H1 (cell line): ENCODE measurements around the gene COL17A1. TPM values are rescaled to one million over a fixed set of nuclear protein-coding genes. Genes with fewer than 3 reads are reported as not detected.

Experiments used
- CTCF ChIA-PET: fragments of 300-600 bp; sonication (Branson Sonifier 250); formaldehyde crosslinking; loops from one replicate; lab custom pipeline; 2021; ENCODE audit not compliant: partially characterized antibody; lab: Charles Lee
- POLR2A ChIA-PET: fragments of 300-600 bp; sonication (Branson Sonifier 250); formaldehyde crosslinking; loops from one replicate; lab custom pipeline; 2021; ENCODE audit warnings: inconsistent platforms; ENCODE audit not compliant: partially characterized antibody; lab: Charles Lee
- DNase-seq, 2 experiments: peaks; one replicate each; pipeline versions ENCODE4 v3.0.0 to v3.0.0-alpha.2; 2010 to 2022; ENCODE audit warnings: low spot score in 2 of 2, low read depth in 1 of 2, mixed read lengths in 1 of 2
- FAIRE-seq: peaks from 2 replicates; lab custom pipeline; 2011; peaks lifted over from hg19 to GRCh38; lab: Jason Lieb, UNC
- H2AFZ ChIP-seq: 2 replicates; pipeline ENCODE4 v1.8.1; 2012; ENCODE audit warnings: low read length, inconsistent platforms
- H2AK5ac ChIP-seq: 2 replicates; pipeline ENCODE4 v1.6.1; 2013; ENCODE audit warnings: low read depth, low read length
- H2BK120ac ChIP-seq: replicated peaks from 2 replicates; pipeline ENCODE3; 2013; ENCODE audit warnings: low read depth, low read length, inconsistent platforms
- H2BK12ac ChIP-seq: 2 replicates; pipeline ENCODE4 v1.6.1; 2013; ENCODE audit warnings: low read depth, low read length
- H2BK15ac ChIP-seq: 2 replicates; pipeline ENCODE4 v1.6.1; 2013; ENCODE audit warnings: low read length
- H2BK20ac ChIP-seq: 2 replicates; pipeline ENCODE4 v1.6.1; 2013; ENCODE audit warnings: low read length
- H2BK5ac ChIP-seq: 2 replicates; pipeline ENCODE4 v1.6.1; 2013; ENCODE audit warnings: low read depth, low read length
- H3K14ac ChIP-seq: 2 replicates; pipeline ENCODE4 v1.6.1; 2013; ENCODE audit warnings: inconsistent platforms; ENCODE audit not compliant: insufficient read length
- H3K18ac ChIP-seq: 2 replicates; pipeline ENCODE4 v1.6.1; 2013; ENCODE audit warnings: low read length; ENCODE audit errors: extremely low read depth
- H3K23ac ChIP-seq: 2 replicates; pipeline ENCODE4 v1.6.1; 2013; ENCODE audit warnings: inconsistent platforms; ENCODE audit not compliant: insufficient read length
- H3K23me2 ChIP-seq: 2 replicates; pipeline ENCODE4 v1.6.1; 2013; ENCODE audit warnings: low read depth, low read length
- H3K27ac ChIP-seq: 2 replicates; pipeline ENCODE4 v1.6.1; 2011; ENCODE audit warnings: low read depth, low read length, inconsistent platforms
- H3K27me3 ChIP-seq, 4 experiments: replicated peaks in 1 of 4; 1 replicate in 1 of 4; 2 replicates in 3 of 4; pipeline versions ENCODE4 v1.6.1 to v1.8.1; 2011 to 2013; ENCODE audit warnings: low read length in 3 of 4, mild to moderate bottlenecking in 3 of 4, inconsistent platforms in 2 of 4, mixed read lengths in 2 of 4, moderate library complexity in 1 of 4; ENCODE audit not compliant: control insufficient read depth in 3 of 4, insufficient read depth in 3 of 4; ENCODE audit errors: extremely low read depth in 1 of 4
- H3K36me3 ChIP-seq, 4 experiments: 2 replicates each; pipeline versions ENCODE4 v1.6.1 to v1.8.1; 2011 to 2013; ENCODE audit warnings: mild to moderate bottlenecking in 4 of 4, low read length in 3 of 4, moderate library complexity in 2 of 4, control low read depth in 1 of 4, inconsistent platforms in 1 of 4; ENCODE audit not compliant: insufficient read depth in 4 of 4, control insufficient read depth in 2 of 4
- H3K4ac ChIP-seq: replicated peaks from 2 replicates; pipeline ENCODE3; 2013; ENCODE audit warnings: low read length, low read depth, mixed read lengths, inconsistent platforms; ENCODE audit not compliant: insufficient read length
- H3K4me1 ChIP-seq, 4 experiments: replicated peaks in 1 of 4; 1 replicate in 1 of 4; 2 replicates in 3 of 4; pipeline versions ENCODE4 v1.6.1 to v1.8.1; 2011 to 2013; ENCODE audit warnings: low read length in 3 of 4, inconsistent platforms in 2 of 4, mixed read lengths in 1 of 4; ENCODE audit not compliant: insufficient read depth in 4 of 4, control insufficient read depth in 3 of 4
- H3K4me2 ChIP-seq, 2 experiments: 2 replicates each; pipeline versions ENCODE4 v1.6.1 to v1.8.1; 2011 to 2013; ENCODE audit warnings: low read depth in 2 of 2, low read length in 2 of 2, control low read depth in 1 of 2, inconsistent platforms in 1 of 2, mild to moderate bottlenecking in 1 of 2; ENCODE audit not compliant: insufficient read depth in 1 of 2
- H3K4me3 ChIP-seq, 4 experiments: fragments of 200-600, 300-600 bp in 1 of 4; sonication (generic), shearing (Covaris generic), sonication (Bioruptor Twin) in 1 of 4; 2 replicates each; pipeline versions ENCODE4 v1.5.1 to v1.8.1; 2011 to 2016; ENCODE audit warnings: low read length in 4 of 4, low read depth in 3 of 4, control low read depth in 2 of 4, inconsistent platforms in 2 of 4, mild to moderate bottlenecking in 2 of 4, mixed read lengths in 1 of 4, moderate library complexity in 1 of 4; ENCODE audit not compliant: insufficient read depth in 2 of 4; ENCODE audit errors: extremely low read depth in 1 of 4
- H3K56ac ChIP-seq: replicated peaks from 2 replicates; pipeline ENCODE3; 2013; ENCODE audit warnings: low read depth, mild to moderate bottlenecking, mixed read lengths, low read length, inconsistent platforms; ENCODE audit not compliant: insufficient read length
- H3K79me1 ChIP-seq: 2 replicates; pipeline ENCODE4 v1.6.1; 2013; ENCODE audit warnings: low read depth, low read length, control low read depth
- H3K79me2 ChIP-seq, 2 experiments: 2 replicates each; pipeline versions ENCODE4 v1.6.1 to v1.8.1; 2012 to 2013; ENCODE audit warnings: low read length in 2 of 2, mild to moderate bottlenecking in 2 of 2, inconsistent platforms in 1 of 2; ENCODE audit not compliant: insufficient read depth in 2 of 2, control insufficient read depth in 1 of 2
- H3K9ac ChIP-seq, 4 experiments: replicated peaks in 1 of 4; 1 replicate in 1 of 4; 2 replicates in 3 of 4; pipeline versions ENCODE4 v1.6.1 to v1.8.1; 2011 to 2013; ENCODE audit warnings: low read depth in 3 of 4, low read length in 3 of 4, control low read depth in 2 of 4, mild to moderate bottlenecking in 2 of 4, moderate library complexity in 2 of 4, inconsistent platforms in 1 of 4; ENCODE audit errors: extremely low read depth in 1 of 4
- H3K9me3 ChIP-seq, 2 experiments: 2 replicates each; pipeline versions ENCODE4 v1.6.1 to v1.8.1; 2012 to 2013; ENCODE audit warnings: mild to moderate bottlenecking in 2 of 2, moderate library complexity in 2 of 2, control low read depth in 1 of 2, inconsistent platforms in 1 of 2, low read depth in 1 of 2, low read length in 1 of 2, mixed read lengths in 1 of 2; ENCODE audit not compliant: insufficient read depth in 2 of 2
- H4K20me1 ChIP-seq, 2 experiments: replicated peaks in 1 of 2; 2 replicates each; pipeline versions ENCODE3 to v1.8.1; 2011 to 2013; ENCODE audit warnings: inconsistent platforms in 2 of 2, low read length in 2 of 2, mild to moderate bottlenecking in 1 of 2; ENCODE audit not compliant: insufficient read depth in 2 of 2, control insufficient read depth in 1 of 2
- H4K5ac ChIP-seq: 2 replicates; pipeline ENCODE4 v1.6.1; 2013; ENCODE audit warnings: low read length, low read depth, mixed read lengths, inconsistent platforms; ENCODE audit not compliant: insufficient read length
- H4K8ac ChIP-seq: 2 replicates; pipeline ENCODE4 v1.8.0; 2013; ENCODE audit warnings: mild to moderate bottlenecking, moderate library complexity, low read length, inconsistent platforms; ENCODE audit not compliant: insufficient read depth; ENCODE audit errors: extremely low read depth
- H4K91ac ChIP-seq: replicated peaks from 2 replicates; pipeline ENCODE3; 2013; ENCODE audit warnings: low read length, mixed read lengths, inconsistent platforms; ENCODE audit not compliant: insufficient read length
- CBX8 ChIP-seq: fragments of 300-800, 300-1000 bp; sonication (generic); IDR thresholded peaks from 2 replicates; pipeline ENCODE4 v1.7.1; 2016; ENCODE audit warnings: low read depth, low read length, borderline replicate concordance
- MAFK ChIP-seq: IDR thresholded peaks from 2 replicates; pipeline ENCODE4 v1.6.1; 2012; ENCODE audit warnings: low read depth, mild to moderate bottlenecking, improper control_type of control experiment, low read length
- SP2 ChIP-seq: IDR thresholded peaks from 2 replicates; pipeline ENCODE4 v1.6.1; 2012; ENCODE audit warnings: mild to moderate bottlenecking, low read length, inconsistent platforms
- whole genome bisulfite sequencing, 2 experiments: shearing (Covaris generic) in 1 of 2; methylation state at CpG; one replicate each; pipeline versions ENCODE4 v1.1.6 to v1.1.7; 2013 to 2015; ENCODE audit warnings: low lambda C conversion rate in 2 of 2, mixed read lengths in 2 of 2, inconsistent platforms in 1 of 2, low coverage in 1 of 2, missing lambda C conversion rate in 1 of 2; ENCODE audit not compliant: insufficient replicate concordance in 2 of 2, insufficient coverage in 1 of 2, insufficient read length in 1 of 2; ENCODE audit errors: extremely low coverage in 1 of 2, missing lambda C conversion rate in 1 of 2; 5-methylcytosine and 5-hydroxymethylcytosine counted together
- polyA plus RNA-seq, 7 experiments: library from polyadenylated mRNA; depleted of rRNA in 3 of 7; stranded (reverse) in 5 of 7; unstranded in 2 of 7; fragments of >200 nt in 5 of 7; fragments of 200-250 nt in 2 of 7; gene quantifications; 1 replicate in 5 of 7; 2 replicates in 1 of 7; 4 replicates in 1 of 7; pipeline versions ENCODE4 v1.2.1 to v1.2.3, GENCODE V29; 2011 to 2013; ENCODE audit warnings: missing spikeins in 2 of 7, mixed read lengths in 2 of 7
- total RNA-seq: library from RNA; stranded (reverse); fragmentation: NEBNext Ultra II Directional; extraction: Animal tissue kit (Norgen Biotek cat#: 25700); gene quantifications from 2 replicates; pipeline ENCODE4 v1.2.1, GENCODE V29; 2021

COL17A1 gene
- total and polyA plus RNA-seq, 2 of the 8 experiments (the other 6 are each of a cell fraction or from before 2014, with no cell fraction given) = 0.35 to 0.37 TPM

DNA sequence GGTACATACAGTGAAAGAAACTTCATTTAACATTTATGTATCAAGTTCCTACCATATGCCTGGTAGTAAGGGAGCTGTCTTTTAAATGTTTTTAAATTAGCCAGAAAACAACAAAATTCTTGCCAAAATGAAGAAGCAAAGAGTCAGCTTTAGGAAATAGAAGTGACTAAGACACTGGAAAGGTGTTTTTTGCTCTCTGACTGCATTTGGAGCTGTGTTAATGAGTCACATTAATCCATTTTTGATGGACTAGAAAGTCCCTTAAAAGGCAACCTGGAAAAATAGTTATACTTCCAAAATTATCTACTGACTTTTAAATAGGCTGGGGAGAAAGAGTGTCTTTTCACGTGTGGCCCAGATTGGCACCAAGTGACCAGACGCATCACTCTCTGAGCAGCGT, 3.9 kb upstream of the COL17A1 start:
- Histone ChIP-seq H3K79me2 (no peaks in the 10 kb centered on the region), H3K79me1 (no peaks in the 10 kb centered on the region), H3K4me2 (no peak overlapping the region), H4K91ac (no peak overlapping the region), H3K36me3 (no peaks in the 10 kb centered on the region), H4K20me1 (no peaks in the 10 kb centered on the region), H2BK5ac (no peak overlapping the region; the same call in 1 of the 2 replicates), H3K4ac (no peak overlapping the region), H3K23me2 (no peaks in the 10 kb centered on the region; the same call in 1 of the 2 replicates), H3K4me1 (peaks cover 0 to 6% (median 1%) of the 10 kb centered on the region in 4 experiments; a peak in 4 of 7 replicates), H4K8ac (no peak overlapping the region), H3K56ac (no peak overlapping the region), H3K9me3 (no peaks in the 10 kb centered on the region), H2BK20ac (0 out of 2 replicates have a peak overlapping the region, but pooled peaks have one; percentile 19), H2BK15ac (no peak overlapping the region), H3K18ac (no peak overlapping the region), H2AFZ (no peak overlapping the region), H3K9ac (no peak overlapping the region), H3K23ac (no peak overlapping the region), H2AK5ac (no peak overlapping the region)
- CTCF ChIA-PET = interaction anchor here (0.7 to 1.9 kb wide), 6 partner anchors 10 to 205 kb away, joined by 3 to 5 read pairs (median 4); partner anchors contain the start of gene SFR1
- POLR2A ChIA-PET = interaction anchor here (0.7 kb wide), 1 partner anchor 113 kb away, joined by 3 read pairs; no protein-coding TSS in a partner anchor
- DNase-seq (no peak), FAIRE-seq (no peak)
- WGBS, 2 experiments = 75% methylated on average over 3 of the region's 3 CpGs; no CpG with 5 or more reads in 1 of the 2 experiments
- no peak for TF ChIP-seq SP2
- TF ChIP-seq MAFK = no peak
- no peak for TF ChIP-seq CBX8
- TF ChIP-seq, all 59 proteins: peak for 0
- no peaks in the 10 kb centered on the region for H3K27me3 ChIP-seq
- no peak overlapping the region for H2BK12ac ChIP-seq
- no peak overlapping the region for H4K5ac ChIP-seq
- no peak overlapping the region for H3K27ac ChIP-seq
- H3K4me3 ChIP-seq = no peak overlapping the region
- peak overlapping the region; percentile 47 for H2BK120ac ChIP-seq
- H3K14ac ChIP-seq = no peak overlapping the region
